Measurements from ENCODE around the gene SRSF4.

DNA sequence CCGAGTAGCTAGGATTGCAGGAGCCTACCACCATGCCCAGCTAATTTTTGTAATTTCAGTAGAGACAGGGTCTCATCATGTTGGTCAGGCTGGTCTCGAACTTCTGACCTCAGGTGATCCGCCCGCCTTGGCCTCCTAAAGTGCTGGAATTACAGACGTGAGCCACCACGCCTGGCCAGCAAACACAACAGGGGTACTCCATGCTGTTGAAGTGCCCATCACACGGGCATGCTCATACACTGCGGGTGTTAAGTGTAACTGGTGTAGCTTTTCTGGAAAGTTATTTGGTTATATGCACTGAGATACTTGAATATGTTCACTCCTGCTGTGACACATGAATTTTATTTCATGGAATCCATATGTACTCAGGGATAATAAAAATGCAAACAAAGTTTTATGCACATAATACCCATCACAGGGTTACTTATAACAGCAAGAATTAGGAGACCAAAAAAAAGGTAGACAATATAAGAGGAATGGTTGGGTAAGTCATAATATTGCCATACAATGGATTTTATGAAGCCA, 9.2 kb downstream of the SRSF4 start:
- TF ChIP-seq, protein P1, sequence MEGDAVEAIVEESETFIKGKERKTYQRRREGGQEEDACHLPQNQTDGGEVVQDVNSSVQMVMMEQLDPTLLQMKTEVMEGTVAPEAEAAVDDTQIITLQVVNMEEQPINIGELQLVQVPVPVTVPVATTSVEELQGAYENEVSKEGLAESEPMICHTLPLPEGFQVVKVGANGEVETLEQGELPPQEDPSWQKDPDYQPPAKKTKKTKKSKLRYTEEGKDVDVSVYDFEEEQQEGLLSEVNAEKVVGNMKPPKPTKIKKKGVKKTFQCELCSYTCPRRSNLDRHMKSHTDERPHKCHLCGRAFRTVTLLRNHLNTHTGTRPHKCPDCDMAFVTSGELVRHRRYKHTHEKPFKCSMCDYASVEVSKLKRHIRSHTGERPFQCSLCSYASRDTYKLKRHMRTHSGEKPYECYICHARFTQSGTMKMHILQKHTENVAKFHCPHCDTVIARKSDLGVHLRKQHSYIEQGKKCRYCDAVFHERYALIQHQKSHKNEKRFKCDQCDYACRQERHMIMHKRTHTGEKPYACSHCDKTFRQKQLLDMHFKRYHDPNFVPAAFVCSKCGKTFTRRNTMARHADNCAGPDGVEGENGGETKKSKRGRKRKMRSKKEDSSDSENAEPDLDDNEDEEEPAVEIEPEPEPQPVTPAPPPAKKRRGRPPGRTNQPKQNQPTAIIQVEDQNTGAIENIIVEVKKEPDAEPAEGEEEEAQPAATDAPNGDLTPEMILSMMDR (IDR thresholded peaks at IDR 0.05) = no peak
- no peak for TF ChIP-seq POLR2A (IDR thresholded peaks at IDR 0.05)

Measured in thyroid gland (tissue), 4 donors.